ACC112 (cell line): Measurements from ENCODE around the gene TRPC4.
"Not testable (repeated sequence)": the region's sequence is repeated elsewhere in the genome, so short reads cannot be mapped to it uniquely, and the experiment has no call there.

Experiments
- H2AFZ ChIP-seq: fragments of 200-600 bp; sonication (generic); one replicate; pipeline ENCODE4 v1.6.0; 2017; ENCODE audit warnings: antibody characterized with exemption, low read length; ENCODE audit not compliant: unreplicated experiment
- H3K27ac ChIP-seq: fragments of 200-600 bp; sonication (generic); 2 replicates; pipeline ENCODE4 v1.5.1; 2014; ENCODE audit warnings: low read depth, mild to moderate bottlenecking, antibody characterized with exemption, low read length, moderate library complexity
- H3K27me3 ChIP-seq: fragments of 200-600 bp; sonication (generic); 2 replicates; pipeline ENCODE4 v1.6.1; 2014; ENCODE audit warnings: mild to moderate bottlenecking, antibody characterized with exemption, low read length, moderate library complexity, mixed read lengths; ENCODE audit not compliant: insufficient read depth
- H3K36me3 ChIP-seq: fragments of 200-600 bp; sonication (generic); 2 replicates; pipeline ENCODE4 v1.6.1; 2016; ENCODE audit warnings: mild to moderate bottlenecking, antibody characterized with exemption, low read length, moderate library complexity, mixed read lengths; ENCODE audit not compliant: insufficient read depth
- H3K4me1 ChIP-seq: fragments of 200-600 bp; sonication (generic); one replicate; pipeline ENCODE4 v1.6.1; 2016; ENCODE audit warnings: low read length, mixed read lengths; ENCODE audit not compliant: insufficient read depth, unreplicated experiment, control insufficient read depth
- H3K4me3 ChIP-seq: fragments of 200-600 bp; sonication (generic); 2 replicates; pipeline ENCODE4 v1.5.1; 2014; ENCODE audit warnings: mild to moderate bottlenecking, low read depth, low read length
- H3K79me2 ChIP-seq: fragments of 200-600 bp; sonication (generic); one replicate; pipeline ENCODE4 v1.6.0; 2016; ENCODE audit warnings: low read length; ENCODE audit not compliant: control insufficient read depth, unreplicated experiment, insufficient read depth

Gene TRPC4

DNA sequence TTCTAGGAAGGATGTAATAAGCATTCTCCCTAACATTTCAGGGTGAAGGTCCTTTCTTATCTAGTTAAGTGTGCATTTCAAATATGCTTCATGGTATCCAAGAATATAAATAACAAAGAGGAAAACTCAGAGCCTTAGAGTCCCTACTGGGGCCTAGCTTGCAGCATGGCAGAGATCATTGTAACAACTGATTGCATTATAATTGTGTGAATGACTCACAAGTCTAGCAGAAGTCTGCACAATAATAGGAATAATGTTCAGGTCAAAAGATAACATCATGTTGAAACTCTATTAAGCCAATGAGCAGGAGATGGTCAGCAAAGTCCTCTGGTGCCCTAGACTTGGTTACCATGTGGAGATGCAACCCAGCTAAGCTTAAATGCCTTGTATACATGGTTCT, 274.4 kb downstream of the TRPC4 start:
- H3K36me3 ChIP-seq: no peaks in the 10 kb centered on the region
- no peaks in the 10 kb centered on the region for H3K27me3 ChIP-seq
- H3K4me1 ChIP-seq: peaks cover 15% of the 10 kb centered on the region
- no peak overlapping the region for H3K4me3 ChIP-seq
- peak overlapping the region; percentile 26; the same call in 1 of the 2 replicates for H3K27ac ChIP-seq
- no peaks in the 10 kb centered on the region for H3K79me2 ChIP-seq
- peak overlapping the region; percentile 0 for H2AFZ ChIP-seq

DNA sequence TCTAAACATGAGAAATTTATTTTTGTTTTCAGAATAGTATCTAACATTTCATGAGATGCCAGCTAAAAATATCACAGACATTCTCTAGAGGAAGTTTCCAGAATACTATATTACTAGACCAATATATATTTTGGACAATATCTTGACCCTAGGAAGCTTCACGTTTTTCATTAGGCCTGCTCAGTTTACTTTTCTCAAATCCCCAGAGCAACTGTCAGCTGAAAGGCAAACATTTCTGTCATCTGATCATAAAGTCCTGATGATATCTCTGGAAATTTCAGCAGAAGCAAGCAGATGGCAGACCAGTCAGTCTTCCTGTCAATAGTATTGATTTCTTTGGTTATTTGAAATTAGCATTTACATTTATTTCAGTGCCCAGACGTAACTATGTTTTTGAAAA, 275.0 kb downstream of the TRPC4 start:
- H3K79me2 ChIP-seq: no peaks in the 10 kb centered on the region
- H3K27me3 ChIP-seq: no peaks in the 10 kb centered on the region
- no peak overlapping the region for H3K4me3 ChIP-seq
- H2AFZ ChIP-seq: peak overlapping the region; percentile 37
- H3K36me3 ChIP-seq: no peaks in the 10 kb centered on the region
- H3K27ac ChIP-seq: peak overlapping the region; percentile 26; the same call in 1 of the 2 replicates
- peaks cover 15% of the 10 kb centered on the region for H3K4me1 ChIP-seq

DNA sequence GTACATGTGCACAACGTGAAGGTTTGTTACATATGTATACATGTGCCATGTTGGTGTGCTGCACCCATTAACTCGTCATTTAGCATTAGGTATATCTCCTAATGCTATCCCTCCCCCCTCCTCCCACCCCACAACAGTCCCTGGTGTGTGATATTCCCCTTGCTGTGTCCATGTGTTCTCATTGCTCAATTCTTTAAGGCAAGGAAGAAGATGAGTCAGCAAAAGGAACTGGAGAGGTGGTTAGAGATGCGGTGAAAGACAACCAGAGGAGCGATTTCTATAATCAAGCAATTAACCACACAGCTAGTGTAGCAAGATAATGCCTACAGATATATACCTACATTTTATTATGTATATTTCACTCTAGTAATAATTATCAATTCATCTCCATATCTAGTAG, 280.2 kb downstream of the TRPC4 start:
- not testable (repeated sequence) for H2AFZ ChIP-seq, H3K79me2 ChIP-seq, H3K4me3 ChIP-seq, H3K4me1 ChIP-seq, H3K27me3 ChIP-seq, H3K36me3 ChIP-seq, H3K27ac ChIP-seq

DNA sequence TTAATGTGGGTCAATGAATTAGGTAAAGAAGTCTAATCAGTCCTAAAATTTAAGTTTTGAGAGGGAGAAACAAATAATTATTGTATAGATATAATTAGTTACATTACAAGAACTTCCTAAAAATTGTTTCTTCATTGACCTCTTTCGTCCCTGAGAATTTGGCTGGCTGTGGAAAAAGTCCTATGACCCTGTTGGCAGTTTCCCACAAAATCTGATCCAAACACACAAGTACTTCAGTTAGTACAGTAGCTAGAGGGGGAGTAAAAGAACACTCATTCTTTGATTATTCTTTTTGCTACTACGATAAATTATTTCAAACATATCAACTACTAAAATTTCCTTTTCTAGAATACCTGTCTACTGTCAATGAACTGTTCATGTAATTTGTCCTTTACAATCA, 282.3 kb downstream of the TRPC4 start:
- no peak overlapping the region for H3K4me3 ChIP-seq
- no peaks in the 10 kb centered on the region for H3K4me1 ChIP-seq
- no peak overlapping the region for H2AFZ ChIP-seq
- H3K79me2 ChIP-seq: no peaks in the 10 kb centered on the region
- H3K27ac ChIP-seq: no peak overlapping the region
- H3K36me3 ChIP-seq: no peaks in the 10 kb centered on the region
- no peaks in the 10 kb centered on the region for H3K27me3 ChIP-seq
